D341Med (cell line): ENCODE measurements around the gene TECR.
"Not testable (repeated sequence)": the region's sequence is repeated elsewhere in the genome, so short reads cannot be mapped to it uniquely, and the experiment has no call there.

Experiments
- DNase-seq: peaks from one replicate; pipeline ENCODE4 v3.0.0; 2012; ENCODE audit warnings: low spot score

The TECR gene

DNA sequence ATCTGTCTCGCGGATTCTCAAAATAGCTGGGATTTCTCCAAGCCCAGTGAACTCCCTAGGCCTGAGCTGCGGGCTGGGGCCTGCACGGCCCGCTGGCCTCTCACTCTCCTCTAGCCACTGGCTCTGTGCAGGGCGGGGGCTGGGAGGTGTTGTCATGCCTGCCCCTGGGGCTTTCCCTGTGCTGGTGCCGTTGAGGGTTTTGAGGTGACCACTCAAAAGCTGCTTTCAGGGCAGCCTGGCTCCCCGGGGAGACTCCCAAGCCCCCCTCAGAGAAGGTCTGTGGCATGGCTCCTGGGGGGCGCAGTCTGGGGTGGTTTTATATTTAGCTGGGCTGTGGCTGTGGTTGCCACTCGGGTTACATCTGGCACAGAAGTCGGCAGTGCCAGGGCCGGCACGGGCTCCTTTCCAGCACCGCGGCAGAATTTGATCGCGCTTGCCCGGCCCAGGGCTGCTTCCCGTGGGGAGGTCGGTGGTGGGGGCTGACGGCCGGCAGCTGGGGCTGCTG is 32.5 kb downstream of the TECR start:
- DNase-seq = peak; percentile 22

DNA sequence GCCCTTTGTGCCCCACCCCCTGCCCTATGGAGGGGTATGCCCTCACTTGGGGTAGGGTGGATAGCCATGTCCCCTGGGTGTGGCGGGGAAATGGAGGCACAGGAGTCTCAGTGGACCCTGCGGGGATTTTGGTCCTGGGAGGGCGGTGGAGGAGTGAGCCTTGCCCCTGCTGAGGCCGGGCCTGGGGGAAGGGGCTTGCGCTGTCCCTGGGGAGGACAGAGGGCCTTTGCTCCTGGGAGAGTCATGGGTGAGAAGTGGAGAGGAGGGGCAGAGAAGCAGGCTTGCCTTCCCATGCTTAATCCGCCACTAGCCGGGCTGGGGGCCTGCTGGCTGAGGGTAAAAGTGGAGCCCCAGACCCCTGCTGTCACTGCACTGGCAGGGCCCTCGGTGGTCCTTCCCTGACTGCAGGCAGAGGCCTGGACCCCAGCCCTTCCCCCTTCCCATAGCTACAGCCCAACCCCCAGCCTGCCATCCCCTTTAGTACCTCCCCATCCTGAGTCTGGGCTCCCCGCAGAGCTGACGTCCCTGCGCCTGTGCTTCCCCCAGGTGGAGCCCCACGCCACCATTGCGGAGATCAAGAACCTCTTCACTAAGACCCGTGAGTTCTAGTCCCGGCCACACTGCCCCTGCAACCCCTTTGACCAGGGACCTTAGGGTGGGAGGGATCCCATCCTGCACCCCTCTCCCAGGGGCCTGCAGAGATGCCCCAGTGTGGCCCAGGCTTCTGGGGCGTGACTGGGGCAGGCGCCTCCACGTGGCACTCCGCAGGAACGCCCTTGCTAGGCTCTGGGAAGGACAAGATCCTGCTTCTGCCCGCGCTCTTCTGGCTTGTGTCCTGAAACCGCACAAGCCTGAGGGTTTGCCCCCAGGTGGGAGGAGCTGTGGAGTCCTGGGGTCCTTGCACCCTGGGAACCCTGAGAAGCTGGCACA is 33.5 kb downstream of the TECR start:
- peak; percentile 19 for DNase-seq

DNA sequence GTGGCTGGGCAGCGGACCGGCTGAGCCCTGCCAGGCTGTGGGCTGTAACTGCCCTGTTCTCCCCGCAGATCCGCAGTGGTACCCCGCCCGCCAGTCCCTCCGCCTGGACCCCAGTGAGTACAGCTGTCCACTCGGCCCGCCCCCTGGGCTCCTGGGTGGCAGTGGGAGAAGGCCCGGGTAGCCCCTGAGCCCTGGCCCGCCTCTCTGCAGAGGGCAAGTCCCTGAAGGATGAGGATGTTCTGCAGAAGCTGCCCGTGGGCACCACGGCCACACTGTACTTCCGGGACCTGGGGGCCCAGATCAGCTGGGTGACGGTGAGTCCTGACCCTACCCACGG is 34.2 kb downstream of the TECR start:
- DNase-seq = peak; percentile 23

DNA sequence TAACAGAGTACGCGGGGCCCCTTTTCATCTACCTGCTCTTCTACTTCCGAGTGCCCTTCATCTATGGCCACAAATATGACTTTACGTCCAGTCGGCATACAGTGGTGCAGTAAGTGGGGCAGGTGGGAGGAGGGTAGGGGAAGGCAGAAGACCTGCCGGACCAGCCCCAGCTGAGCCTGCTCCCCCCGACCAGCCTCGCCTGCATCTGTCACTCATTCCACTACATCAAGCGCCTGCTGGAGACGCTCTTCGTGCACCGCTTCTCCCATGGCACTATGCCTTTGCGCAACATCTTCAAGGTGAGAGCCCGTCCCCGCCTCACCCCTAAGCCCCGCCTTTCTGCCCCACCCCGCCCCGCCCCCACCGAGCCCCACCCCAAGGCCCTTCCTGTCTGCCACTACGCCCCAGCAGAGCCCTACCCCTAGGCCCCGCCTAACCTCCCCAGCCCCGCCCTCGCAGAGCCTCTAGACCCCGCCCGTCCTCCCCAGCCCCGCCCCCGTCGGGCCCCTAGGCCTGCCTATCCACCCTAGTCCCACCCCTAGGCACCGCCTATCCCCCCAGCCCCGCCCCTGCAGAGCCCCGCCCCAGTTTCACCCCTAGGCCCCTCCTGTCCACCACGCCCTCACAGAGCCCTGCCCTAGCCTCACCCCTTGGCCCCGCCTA is 34.7 kb downstream of the TECR start:
- peak; percentile 88 for DNase-seq

DNA sequence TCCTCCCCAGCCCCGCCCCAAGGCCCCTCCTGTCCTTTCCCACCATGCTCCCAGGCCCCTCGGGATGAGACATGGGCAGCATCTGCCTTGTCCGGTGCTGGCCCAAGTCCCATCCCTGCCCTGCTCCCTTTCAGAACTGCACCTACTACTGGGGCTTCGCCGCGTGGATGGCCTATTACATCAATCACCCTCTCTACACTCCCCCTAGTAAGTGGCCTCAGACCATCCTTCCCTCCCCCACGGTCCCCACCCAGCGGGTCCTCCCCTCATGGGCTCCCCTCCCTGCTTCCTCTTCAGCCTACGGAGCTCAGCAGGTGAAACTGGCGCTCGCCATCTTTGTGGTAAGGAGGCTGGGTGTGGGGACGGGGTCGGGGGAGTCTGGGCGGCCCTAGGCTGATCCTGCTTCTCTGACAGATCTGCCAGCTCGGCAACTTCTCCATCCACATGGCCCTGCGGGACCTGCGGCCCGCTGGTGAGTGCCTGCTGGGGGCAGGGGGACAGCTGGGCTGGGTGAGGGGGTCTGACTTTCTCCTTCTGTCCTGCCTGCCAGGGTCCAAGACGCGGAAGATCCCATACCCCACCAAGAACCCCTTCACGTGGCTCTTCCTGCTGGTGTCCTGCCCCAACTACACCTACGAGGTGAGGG is 35.4 kb downstream of the TECR start:
- peak; percentile 21 for DNase-seq

DNA sequence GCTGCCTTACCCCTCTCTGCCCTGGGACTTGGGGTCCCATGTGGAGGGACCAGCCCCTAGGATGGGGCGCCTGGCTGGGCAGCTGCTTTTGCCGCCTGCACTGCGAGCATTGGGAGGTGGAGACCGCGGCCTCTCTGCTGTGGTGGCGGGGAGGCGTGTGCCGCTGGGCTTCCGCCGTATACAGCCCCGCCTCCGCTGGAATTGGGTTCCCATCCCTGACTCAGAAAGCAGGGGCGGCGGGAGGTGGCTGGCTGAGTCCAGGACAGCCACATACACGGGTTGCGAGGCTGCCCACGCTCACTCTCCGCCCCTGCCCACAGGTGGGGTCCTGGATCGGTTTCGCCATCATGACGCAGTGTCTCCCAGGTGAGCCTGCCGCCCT is 35.9 kb downstream of the TECR start:
- peak; percentile 26 for DNase-seq

DNA sequence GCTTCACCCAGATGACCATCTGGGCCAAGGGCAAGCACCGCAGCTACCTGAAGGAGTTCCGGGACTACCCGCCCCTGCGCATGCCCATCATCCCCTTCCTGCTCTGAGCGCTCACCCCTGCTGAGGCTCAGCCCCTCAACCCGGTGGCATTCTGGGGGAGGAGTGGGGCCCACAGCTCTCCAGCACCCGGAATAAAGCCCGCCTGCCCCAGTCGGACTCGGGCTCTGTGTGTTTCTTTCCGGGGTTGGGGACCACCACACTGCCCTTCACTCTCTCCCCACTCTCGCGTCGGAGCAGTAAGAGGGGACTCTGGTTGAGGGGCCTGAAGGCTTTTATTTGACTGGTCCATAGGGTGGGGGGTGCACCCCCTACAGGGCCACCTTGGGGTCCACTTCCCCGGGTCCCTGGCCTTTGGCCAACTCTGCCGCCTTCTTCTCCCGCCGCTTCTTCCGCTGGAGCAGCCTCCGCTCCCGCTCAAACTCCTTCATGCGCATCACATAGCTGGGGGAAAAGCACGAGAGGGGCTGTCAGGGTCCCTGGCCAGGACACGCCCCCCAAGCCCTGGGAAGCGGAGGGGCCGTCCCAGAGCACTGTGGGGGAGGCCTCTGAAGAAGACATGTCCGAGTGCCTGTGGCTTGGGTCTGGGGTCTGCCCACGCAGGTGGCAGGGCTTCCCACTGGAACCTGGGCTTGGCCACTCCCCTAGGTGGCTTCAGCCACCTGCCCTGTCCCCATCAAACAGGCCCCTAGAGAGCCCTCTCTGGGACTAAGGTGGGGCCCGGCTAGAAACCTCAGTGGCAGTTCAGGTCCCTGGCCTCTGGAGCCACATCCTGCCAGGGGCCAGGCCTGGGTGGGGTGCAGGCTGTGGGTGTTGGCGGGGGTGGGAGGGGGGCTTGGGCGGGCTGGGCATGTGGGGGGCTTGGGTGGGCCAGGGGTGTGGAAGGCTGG is 36.6 kb downstream of the TECR start:
- DNase-seq = no peak

DNA sequence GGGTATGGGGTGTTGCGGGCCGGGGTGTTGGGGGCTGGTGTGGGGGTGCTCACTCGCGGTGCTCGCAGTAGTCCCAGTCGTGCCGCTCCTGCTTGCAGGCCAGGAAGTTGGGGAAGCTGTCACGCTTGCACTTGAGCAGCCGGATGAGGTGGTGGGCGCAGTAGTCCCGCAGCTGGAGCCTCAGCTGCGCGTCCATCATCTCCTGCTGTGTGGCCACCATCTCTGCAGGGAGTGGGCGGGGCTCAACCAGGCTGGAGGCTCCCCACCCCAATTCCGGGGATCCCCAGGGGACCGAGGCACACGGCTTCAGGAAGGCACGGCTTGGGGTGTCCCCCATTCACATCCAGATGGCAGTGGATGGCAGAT is 37.3 kb downstream of the TECR start:
- no peak for DNase-seq

DNA sequence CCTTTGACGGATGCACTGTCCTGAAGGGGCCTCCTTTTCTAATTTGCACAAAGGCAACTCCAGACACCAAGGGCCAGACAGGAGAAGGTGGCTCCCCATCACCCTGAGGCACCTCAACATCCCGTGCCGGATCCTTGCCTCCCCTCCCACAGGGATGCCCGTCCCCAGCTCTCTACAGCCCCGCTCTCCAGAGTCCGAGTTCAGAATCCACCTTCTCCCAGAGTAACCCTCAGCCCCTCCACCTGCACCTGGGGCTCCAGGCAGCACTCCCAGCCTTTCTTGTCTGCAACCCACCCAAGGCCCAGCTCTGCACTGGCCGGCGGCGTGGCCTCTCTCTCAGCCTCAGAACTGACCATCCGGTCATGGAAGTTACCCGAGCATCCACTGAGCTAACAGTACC is 37.7 kb downstream of the TECR start:
- no peak for DNase-seq

DNA sequence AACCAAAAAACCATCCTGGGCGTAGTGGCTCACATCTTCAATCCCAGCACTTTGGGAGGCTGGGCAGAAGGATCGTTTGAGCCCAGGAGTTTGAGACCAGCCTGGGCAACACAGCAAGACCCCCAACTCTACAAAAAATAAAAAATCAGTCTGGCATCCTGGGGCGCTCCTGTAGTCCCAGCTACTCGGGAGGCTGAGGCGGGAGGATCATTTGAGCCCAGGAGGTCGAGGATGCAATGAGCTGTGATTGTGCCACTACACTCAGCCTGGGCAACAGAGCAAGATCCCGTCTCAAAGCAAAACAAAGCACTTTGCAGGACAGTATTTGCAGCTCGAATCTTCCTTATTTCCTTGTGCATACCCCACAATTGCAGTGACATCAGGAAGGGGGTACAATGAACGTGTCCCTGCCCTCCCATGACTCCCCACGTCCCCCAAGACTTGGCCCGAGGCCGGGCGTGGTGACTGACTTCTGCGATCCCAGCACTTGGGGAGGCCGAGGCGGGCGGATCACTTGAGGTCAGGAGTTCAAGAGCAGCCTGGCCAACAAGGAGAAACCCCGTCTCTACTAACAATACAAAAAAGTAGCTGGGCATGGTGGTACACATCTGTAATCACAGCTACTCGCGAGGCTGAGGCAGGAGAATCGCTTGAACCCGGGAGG is 41.6 kb downstream of the TECR start:
- no peak for DNase-seq

DNA sequence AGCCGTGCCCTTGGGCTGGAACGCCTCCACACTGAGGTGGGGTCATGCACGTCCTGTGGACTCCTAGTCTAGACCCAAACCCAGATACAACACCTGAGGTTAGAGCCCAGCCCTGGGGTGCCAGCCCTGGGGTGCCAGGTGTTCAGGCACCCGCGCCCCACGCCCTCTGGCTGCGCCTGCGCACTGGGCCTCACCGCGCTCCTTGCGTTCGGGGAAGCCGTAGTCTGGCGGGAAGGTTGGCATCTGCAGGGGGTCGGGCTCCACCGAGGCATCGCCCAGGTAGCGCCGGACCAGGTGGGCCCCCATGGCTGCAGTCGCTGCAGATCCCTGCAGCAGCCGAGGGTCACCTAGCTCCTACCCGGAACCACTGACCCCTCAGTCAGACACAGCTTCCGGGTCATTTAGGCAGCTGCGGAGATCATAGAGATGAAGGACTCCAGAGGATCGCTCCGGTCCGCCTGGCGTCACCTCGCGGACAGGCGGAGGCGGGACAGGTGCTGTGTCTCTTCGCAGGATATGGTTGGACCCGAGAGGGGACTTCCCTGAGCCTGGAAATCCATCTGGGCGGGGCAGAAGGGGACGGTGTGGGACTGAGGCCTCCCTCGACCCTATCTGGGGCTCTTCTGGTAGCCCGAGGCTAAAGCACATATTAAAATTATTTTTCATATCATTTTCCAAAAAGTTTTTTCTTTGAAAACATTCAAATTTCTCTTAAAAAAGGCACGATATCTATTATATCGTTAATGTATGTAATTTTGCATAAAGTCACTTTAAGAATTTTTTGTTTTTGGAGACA is 42.5 kb downstream of the TECR start, which contains the start of gene NDUFB7:
Gene NDUFB7 (minus strand): TSS at position 372 of the 796 bp plus-strand sequence. CDS start 66 bp downstream, at position 306.
- peak; percentile 91 for DNase-seq

DNA sequence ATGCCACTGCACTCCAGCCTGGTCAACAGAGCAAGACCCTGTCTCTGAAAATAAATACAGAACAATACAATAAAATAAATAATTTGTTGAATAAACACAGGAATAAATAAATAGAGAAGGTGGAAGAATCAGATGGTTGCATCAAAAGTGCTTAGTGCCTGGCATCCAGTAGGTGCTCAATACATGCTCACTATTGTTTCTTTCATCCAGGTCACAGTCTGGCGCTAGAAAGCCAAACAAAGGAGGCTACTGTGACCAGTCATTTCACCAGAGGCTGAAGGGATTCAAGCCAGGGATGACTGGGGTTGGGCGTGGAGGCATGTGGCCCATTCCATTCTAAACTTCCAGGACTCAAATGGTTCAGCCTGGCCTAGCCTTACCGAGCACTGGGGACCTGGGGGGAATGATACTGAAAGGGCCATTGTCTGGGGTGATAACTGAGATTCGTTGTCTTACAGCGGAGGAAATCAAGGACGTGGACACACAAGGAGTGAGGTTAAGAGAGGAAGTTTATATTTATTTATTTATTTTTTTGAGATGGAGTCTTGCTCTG is 46.1 kb downstream of the TECR start:
- no peak for DNase-seq

DNA sequence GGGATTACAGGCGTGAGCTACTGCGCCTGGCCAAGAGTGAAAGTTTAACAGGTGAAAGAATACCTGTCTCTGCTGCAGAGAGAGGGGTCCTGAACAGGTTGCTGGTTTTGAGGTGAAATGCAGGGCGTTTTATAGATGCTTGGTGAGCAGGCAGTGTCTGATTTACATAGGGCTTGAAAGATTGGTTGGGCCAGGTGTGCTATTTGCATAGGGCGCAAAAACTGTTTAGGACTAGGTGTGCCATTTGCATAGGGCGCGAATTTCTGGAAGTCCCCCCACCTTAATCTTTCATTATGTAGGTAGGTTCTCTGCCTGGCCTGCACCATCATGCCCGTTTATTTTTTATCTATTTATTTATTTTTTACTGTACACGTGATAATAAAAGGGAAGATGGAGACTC is 47.0 kb downstream of the TECR start:
- no peak for DNase-seq

DNA sequence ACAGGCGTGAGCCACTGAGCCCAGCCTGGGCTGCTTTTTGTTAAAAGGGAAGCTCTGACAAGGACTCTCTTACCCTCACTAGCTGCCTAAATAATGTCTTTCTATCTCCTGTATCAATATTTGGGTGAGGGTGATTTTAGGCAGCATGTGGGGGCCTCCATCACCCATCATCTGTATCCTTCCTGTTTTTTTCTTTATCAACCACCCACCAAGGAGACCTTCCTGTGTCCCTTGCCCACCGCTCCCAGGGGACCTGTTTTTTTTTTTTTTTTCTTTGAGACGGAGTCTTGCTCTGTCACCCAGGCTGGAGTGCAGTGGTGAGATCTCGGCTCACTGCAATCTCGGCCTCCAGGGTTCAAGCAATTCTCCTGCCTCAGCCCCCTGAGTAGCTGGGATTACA is 47.9 kb downstream of the TECR start:
- no peak for DNase-seq

DNA sequence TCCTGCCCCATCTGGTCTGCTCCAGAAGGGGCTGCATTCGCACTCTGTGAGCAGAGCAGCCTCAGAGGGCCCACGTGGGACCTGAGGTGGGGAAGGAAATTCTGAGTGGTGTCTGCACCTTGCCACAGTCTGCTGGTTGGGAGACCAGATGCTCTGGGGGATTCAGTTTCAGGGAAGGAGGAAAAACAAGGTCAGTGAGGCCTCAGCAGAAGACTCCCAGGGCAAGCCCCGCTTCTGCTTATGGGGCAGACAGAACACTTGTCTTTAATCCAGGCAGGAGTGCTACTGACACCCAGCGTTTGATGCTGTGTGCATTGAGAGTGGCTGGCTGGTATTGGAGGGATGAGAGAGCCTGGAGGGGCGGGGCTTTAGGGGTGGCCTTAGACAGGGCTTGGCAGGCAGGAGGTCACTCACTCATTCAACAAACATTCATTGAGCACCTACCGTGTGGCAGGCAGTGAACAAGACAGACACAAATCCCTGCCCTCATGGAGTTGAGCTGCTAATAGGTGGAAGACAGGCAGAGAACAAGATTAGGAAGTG is 48.6 kb downstream of the TECR start:
- DNase-seq = peak; percentile 38

DNA sequence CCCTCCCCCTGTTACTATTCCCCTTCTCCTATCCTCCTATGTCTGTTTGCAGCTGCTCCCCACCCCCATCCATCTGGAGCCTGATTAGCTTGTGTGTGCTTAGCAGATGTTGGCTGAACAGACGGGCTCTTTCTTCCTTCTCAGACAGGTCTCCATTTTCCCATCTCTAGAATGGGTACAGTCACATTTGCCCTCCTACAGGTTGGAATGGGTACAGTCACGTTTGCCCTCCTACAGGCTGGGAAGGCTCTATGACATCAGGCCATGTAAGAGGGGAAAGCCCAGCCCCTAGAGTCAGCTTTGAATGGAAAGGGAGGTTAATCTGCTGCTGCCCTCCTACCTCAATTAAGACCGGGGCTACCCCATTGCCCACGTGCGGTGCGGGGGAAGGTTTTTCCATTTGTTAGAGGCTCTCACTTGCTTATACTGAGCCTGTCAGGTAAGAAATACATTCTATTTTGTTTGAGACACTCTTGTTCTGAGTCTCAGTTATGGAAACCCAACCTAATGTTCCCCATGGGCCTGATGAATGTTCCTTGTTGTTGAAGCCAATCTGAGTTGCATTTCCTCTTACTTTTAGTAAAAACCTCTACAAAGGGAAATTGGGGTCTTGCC is 51.3 kb downstream of the TECR start:
- DNase-seq = no peak

DNA sequence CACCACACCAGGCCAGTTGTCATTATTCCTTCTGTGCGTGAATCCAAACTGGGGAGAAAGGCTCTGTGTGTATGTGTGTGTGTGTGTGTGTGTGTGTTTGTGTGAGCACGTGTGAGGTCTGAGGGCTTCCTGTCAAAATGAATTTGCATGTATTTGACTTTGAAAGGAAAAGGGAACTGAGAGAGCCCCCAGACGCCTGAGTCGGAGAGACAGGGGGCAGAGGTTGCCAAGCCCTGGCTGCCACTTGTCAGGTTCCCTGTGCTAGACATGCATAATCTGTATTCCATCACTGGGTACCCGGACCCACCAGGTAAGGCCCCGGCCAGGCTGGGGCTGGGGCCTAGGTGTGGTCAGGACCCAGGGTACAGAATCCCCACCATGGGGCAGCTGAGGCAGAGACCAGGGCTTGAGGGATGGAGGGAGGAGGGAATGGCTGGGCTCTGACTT is 53.5 kb downstream of the TECR start, which contains the start of gene CLEC17A:
Gene CLEC17A (plus strand): TSS at position 191 of the 447 bp plus-strand sequence. CDS start 77 bp downstream, at position 268.
- no peak for DNase-seq

DNA sequence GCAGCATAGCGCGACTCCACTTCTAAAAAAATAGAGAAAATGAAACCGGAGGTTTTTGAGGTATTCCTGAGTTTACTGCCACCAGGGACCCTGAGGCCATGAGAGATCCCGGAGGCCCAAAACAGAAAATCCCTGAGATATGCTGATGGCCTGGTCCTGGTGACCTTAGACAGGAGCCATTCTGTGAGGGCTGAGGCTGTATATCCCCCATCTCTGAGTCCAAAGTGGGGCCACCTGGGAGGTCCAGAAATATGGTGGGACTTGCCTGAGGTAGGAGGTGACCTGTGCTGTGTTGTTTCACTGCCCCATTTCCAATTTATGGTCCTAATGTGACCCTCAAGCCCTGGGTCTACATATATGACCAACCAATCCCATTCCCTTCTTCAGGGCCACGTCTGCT is 55.0 kb downstream of the TECR start:
- not testable (repeated sequence) for DNase-seq

DNA sequence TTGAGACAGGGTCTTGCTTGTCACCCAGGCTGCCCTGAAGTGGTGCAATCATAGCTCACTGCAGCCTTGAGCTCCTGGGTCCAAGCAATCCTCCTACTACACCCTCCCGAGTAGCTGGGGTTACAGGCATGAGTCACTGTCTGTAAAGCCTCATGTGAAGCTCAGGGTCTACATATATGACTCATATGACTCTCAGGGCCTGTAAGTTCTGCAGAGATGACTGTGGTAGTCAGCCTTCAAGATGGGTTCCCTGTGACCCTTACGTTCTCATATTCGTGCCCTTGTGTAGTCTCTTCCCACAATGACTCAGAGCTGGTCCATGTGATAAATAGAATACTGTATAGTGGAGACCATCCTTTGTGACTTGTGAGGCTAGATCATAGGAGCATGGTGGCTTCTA is 55.8 kb downstream of the TECR start:
- not testable (repeated sequence) for DNase-seq
